Stimulated activated CD8-positive, alpha-beta memory T cell treated with anti-CD3 and anti-CD28 coated beads, Interleukin-12 subunit alpha, Interleukin-12 subunit beta, amount 100 ng/mL, for 4 hours (primary cell): ENCODE data around the gene KCNK18.

ENCODE experiments used
- DNase-seq: peaks from one replicate; pipeline ENCODE4 v3.0.0-alpha.2; 2020; ENCODE audit warnings: low read depth

The KCNK18 gene

DNA sequence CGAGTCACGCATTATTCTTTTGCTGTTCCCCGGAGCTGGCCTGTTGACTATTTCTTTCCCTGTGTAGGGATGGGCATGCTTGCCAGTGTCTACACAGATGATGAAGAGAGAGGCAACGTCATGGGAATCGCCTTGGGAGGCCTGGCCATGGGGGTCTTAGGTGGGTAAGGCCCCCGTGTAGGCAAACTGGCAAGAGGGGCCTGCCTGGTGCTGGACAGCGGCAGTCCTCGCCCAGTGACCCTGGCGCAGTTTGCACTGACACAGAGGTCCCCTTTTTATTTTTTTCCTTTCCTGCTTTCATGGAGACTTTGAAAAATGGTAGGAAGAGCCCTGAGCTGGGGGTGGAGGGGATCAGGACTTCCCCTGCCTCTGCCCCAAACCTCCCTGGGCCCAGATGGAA is 57.0 kb downstream of the KCNK18 start:
- DNase-seq, result no peak

- DNase-seq, result no peak
Observed at GRCh38 chr10:117254774-117255735, 57.8 kb downstream of the KCNK18 start.

GRCh38 chr10:117255835-117256460 is 58.7 kb downstream of the KCNK18 start:
- DNase-seq, result no peak

GRCh38 chr10:117256910-117257309 is 59.6 kb downstream of the KCNK18 start:
- no peak for DNase-seq

DNA sequence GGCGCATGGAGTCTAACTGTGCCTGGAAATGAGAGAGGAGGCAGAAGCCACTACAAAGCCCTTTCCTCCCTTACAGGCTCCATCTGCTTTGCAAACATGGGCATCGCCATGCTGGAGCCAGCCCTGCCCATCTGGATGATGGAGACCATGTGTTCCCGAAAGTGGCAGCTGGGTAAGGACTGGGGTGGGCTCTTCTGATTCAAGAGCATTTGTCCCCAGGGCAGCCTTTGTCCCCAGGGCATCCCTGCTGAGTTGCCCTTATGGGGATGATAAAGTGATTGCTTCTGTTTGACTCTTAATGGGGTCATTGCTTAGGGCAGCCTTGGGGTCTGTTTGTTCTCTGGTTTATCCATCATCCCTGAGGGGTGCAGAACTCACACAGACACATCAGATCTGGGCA is 60.4 kb downstream of the KCNK18 start:
- no peak for DNase-seq

GRCh38 chr10:117259279-117259678 is 62.0 kb downstream of the KCNK18 start:
- DNase-seq, result no peak
